ENCODE measurements around the gene GPR183.

GPR183 gene

GRCh38 chr13:99304541-99304940 is 2.7 kb downstream of the GPR183 start:
- Histone ChIP-seq H3K79me2 (ENCODE audit: control insufficient read depth, insufficient read depth, low read length) (no peaks in the 10 kb centered on the region), H2AK5ac (ENCODE audit: low read length) (no peak overlapping the region), H3K18ac (ENCODE audit: low read length) (no peak overlapping the region), H3K27ac (ENCODE audit: low read depth, low read length) (no peak overlapping the region), H3K4me3 (ENCODE audit: low read length) (no peak overlapping the region), H3K23ac (ENCODE audit: low read length) (no peak overlapping the region), H3K79me1 (ENCODE audit: low read length) (peaks cover 5% of the 10 kb centered on the region), H3K9ac (ENCODE audit: low read length) (no peak overlapping the region), H4K5ac (ENCODE audit: low read length) (no peak overlapping the region), H2BK15ac (replicated peaks; ENCODE audit: low read depth) (no peak overlapping the region), H2BK5ac (ENCODE audit: low read length) (no peak overlapping the region), H3K4me2 (ENCODE audit: low read length) (no peak overlapping the region), H3K4me1 (ENCODE audit: control insufficient read depth, low read depth, low read length) (no peaks in the 10 kb centered on the region), H3K56ac (ENCODE audit: low read length) (no peak overlapping the region), H3K4ac (ENCODE audit: low read depth, low read length) (no peak overlapping the region), H4K8ac (ENCODE audit: low read depth, low read length) (no peak overlapping the region), H3K27me3 (ENCODE audit: insufficient read depth, low read length, poor library complexity) (no peaks in the 10 kb centered on the region), H3K36me3 (ENCODE audit: control insufficient read depth, insufficient read depth, low read length) (no peaks in the 10 kb centered on the region), H2BK120ac (ENCODE audit: low read depth, low read length) (no peak overlapping the region)
- no CpG with 5 or more reads among the region's 4 CpGs for WGBS (ENCODE audit: extremely low coverage, insufficient coverage, low lambda C conversion rate)
- no peak for DNase-seq

GRCh38 chr13:99303863-99304521 is 3.2 kb downstream of the GPR183 start:
- Histone ChIP-seq H3K79me1 (ENCODE audit: low read length) (peaks cover 5% of the 10 kb centered on the region), H3K4ac (ENCODE audit: low read depth, low read length) (no peak overlapping the region), H3K23ac (ENCODE audit: low read length) (no peak overlapping the region), H3K4me3 (ENCODE audit: low read length) (no peak overlapping the region), H3K27me3 (ENCODE audit: insufficient read depth, low read length, poor library complexity) (no peaks in the 10 kb centered on the region), H3K9ac (ENCODE audit: low read length) (no peak overlapping the region), H3K4me2 (ENCODE audit: low read length) (no peak overlapping the region), H3K36me3 (ENCODE audit: control insufficient read depth, insufficient read depth, low read length) (no peaks in the 10 kb centered on the region), H3K79me2 (ENCODE audit: control insufficient read depth, insufficient read depth, low read length) (no peaks in the 10 kb centered on the region), H4K8ac (ENCODE audit: low read depth, low read length) (no peak overlapping the region), H3K4me1 (ENCODE audit: control insufficient read depth, low read depth, low read length) (no peaks in the 10 kb centered on the region), H2AK5ac (ENCODE audit: low read length) (no peak overlapping the region), H2BK15ac (replicated peaks; ENCODE audit: low read depth) (no peak overlapping the region), H3K27ac (ENCODE audit: low read depth, low read length) (no peak overlapping the region), H3K18ac (ENCODE audit: low read length) (no peak overlapping the region), H4K5ac (ENCODE audit: low read length) (no peak overlapping the region), H2BK5ac (ENCODE audit: low read length) (no peak overlapping the region), H3K56ac (ENCODE audit: low read length) (no peak overlapping the region), H2BK120ac (ENCODE audit: low read depth, low read length) (no peak overlapping the region)
- no CpG with 5 or more reads among the region's 14 CpGs for whole genome bisulfite sequencing (ENCODE audit: extremely low coverage, insufficient coverage, low lambda C conversion rate)
- DNase-seq = no peak

GRCh38 chr13:99302637-99303505 is 4.3 kb downstream of the GPR183 start:
- Histone ChIP-seq H2BK5ac (ENCODE audit: low read length) (no peak overlapping the region), H3K4ac (ENCODE audit: low read depth, low read length) (no peak overlapping the region)
- WGBS (ENCODE audit: extremely low coverage, insufficient coverage, low lambda C conversion rate) = no CpG with 5 or more reads among the region's 8 CpGs

GRCh38 chr13:99301913-99302636 is 5.1 kb downstream of the GPR183 start:
- DNase-seq = no peak
- Histone ChIP-seq H3K36me3 (ENCODE audit: control insufficient read depth, insufficient read depth, low read length) (no peaks in the 10 kb centered on the region), H3K27me3 (ENCODE audit: insufficient read depth, low read length, poor library complexity) (no peaks in the 10 kb centered on the region), H3K23ac (ENCODE audit: low read length) (no peak overlapping the region), H2BK5ac (ENCODE audit: low read length) (no peak overlapping the region), H3K56ac (ENCODE audit: low read length) (no peak overlapping the region), H3K27ac (ENCODE audit: low read depth, low read length) (no peak overlapping the region), H3K4ac (ENCODE audit: low read depth, low read length) (no peak overlapping the region), H3K79me2 (ENCODE audit: control insufficient read depth, insufficient read depth, low read length) (no peaks in the 10 kb centered on the region), H3K79me1 (ENCODE audit: low read length) (peaks cover 5% of the 10 kb centered on the region), H4K8ac (ENCODE audit: low read depth, low read length) (no peak overlapping the region), H3K18ac (ENCODE audit: low read length) (no peak overlapping the region), H3K9ac (ENCODE audit: low read length) (no peak overlapping the region), H2BK120ac (ENCODE audit: low read depth, low read length) (peak overlapping the region; percentile 67), H3K4me3 (ENCODE audit: low read length) (no peak overlapping the region), H3K4me1 (ENCODE audit: control insufficient read depth, low read depth, low read length) (no peaks in the 10 kb centered on the region), H3K4me2 (ENCODE audit: low read length) (no peak overlapping the region), H2BK15ac (replicated peaks; ENCODE audit: low read depth) (no peak overlapping the region), H4K5ac (ENCODE audit: low read length) (no peak overlapping the region), H2AK5ac (ENCODE audit: low read length) (no peak overlapping the region)
- no CpG with 5 or more reads among the region's 1 CpG for WGBS (ENCODE audit: extremely low coverage, insufficient coverage, low lambda C conversion rate)

More at GRCh38 chr13:99302637-99303505, 4.3 kb downstream of the GPR183 start:
- no peak overlapping the region for H2AK5ac ChIP-seq (ENCODE audit: low read length)
- H3K9ac ChIP-seq (ENCODE audit: low read length) = no peak overlapping the region
- no peaks in the 10 kb centered on the region for H3K79me2 ChIP-seq (ENCODE audit: control insufficient read depth, insufficient read depth, low read length)
- no peaks in the 10 kb centered on the region for H3K27me3 ChIP-seq (ENCODE audit: insufficient read depth, low read length, poor library complexity)
- no peak overlapping the region for H2BK15ac ChIP-seq (replicated peaks; ENCODE audit: low read depth)
- H4K8ac ChIP-seq (ENCODE audit: low read depth, low read length) = no peak overlapping the region
- peaks cover 5% of the 10 kb centered on the region for H3K79me1 ChIP-seq (ENCODE audit: low read length)
- H4K5ac ChIP-seq (ENCODE audit: low read length) = no peak overlapping the region
- H3K23ac ChIP-seq (ENCODE audit: low read length) = no peak overlapping the region
- no peak overlapping the region for H3K56ac ChIP-seq (ENCODE audit: low read length)
- no peak overlapping the region for H3K18ac ChIP-seq (ENCODE audit: low read length)
- H3K36me3 ChIP-seq (ENCODE audit: control insufficient read depth, insufficient read depth, low read length) = no peaks in the 10 kb centered on the region
- no peak overlapping the region for H3K4me2 ChIP-seq (ENCODE audit: low read length)
- H3K4me3 ChIP-seq (ENCODE audit: low read length) = no peak overlapping the region
- DNase-seq = no peak
- H2BK120ac ChIP-seq (ENCODE audit: low read depth, low read length) = no peak overlapping the region
- no peaks in the 10 kb centered on the region for H3K4me1 ChIP-seq (ENCODE audit: control insufficient read depth, low read depth, low read length)
- no peak overlapping the region for H3K27ac ChIP-seq (ENCODE audit: low read depth, low read length)

- no peak overlapping the region for H3K23ac ChIP-seq (ENCODE audit: low read length)
- H3K4me1 ChIP-seq (ENCODE audit: control insufficient read depth, low read depth, low read length) = no peaks in the 10 kb centered on the region
- peaks cover 5% of the 10 kb centered on the region for H3K79me1 ChIP-seq (ENCODE audit: low read length)
- no peak overlapping the region for H2AK5ac ChIP-seq (ENCODE audit: low read length)
- no peaks in the 10 kb centered on the region for H3K27me3 ChIP-seq (ENCODE audit: insufficient read depth, low read length, poor library complexity)
- H2BK5ac ChIP-seq (ENCODE audit: low read length) = no peak overlapping the region
- H3K4ac ChIP-seq (ENCODE audit: low read depth, low read length) = no peak overlapping the region
- no peaks in the 10 kb centered on the region for H3K79me2 ChIP-seq (ENCODE audit: control insufficient read depth, insufficient read depth, low read length)
- no CpG with 5 or more reads among the region's 7 CpGs for WGBS (ENCODE audit: extremely low coverage, insufficient coverage, low lambda C conversion rate)
- no peak overlapping the region for H3K4me3 ChIP-seq (ENCODE audit: low read length)
- no peak overlapping the region for H4K8ac ChIP-seq (ENCODE audit: low read depth, low read length)
- no peaks in the 10 kb centered on the region for H3K36me3 ChIP-seq (ENCODE audit: control insufficient read depth, insufficient read depth, low read length)
- no peak overlapping the region for H3K18ac ChIP-seq (ENCODE audit: low read length)
- no peak overlapping the region for H4K5ac ChIP-seq (ENCODE audit: low read length)
- no peak overlapping the region for H3K9ac ChIP-seq (ENCODE audit: low read length)
- DNase-seq = no peak
- no peak overlapping the region for H2BK120ac ChIP-seq (ENCODE audit: low read depth, low read length)
- no peak overlapping the region for H3K27ac ChIP-seq (ENCODE audit: low read depth, low read length)
- H2BK15ac ChIP-seq (replicated peaks; ENCODE audit: low read depth) = no peak overlapping the region
- H3K4me2 ChIP-seq (ENCODE audit: low read length) = no peak overlapping the region
- H3K56ac ChIP-seq (ENCODE audit: low read length) = no peak overlapping the region
Measured at GRCh38 chr13:99301056-99301838, 6.0 kb downstream of the GPR183 start.

All from mesendoderm (in vitro differentiated cells).